SK-N-MC (cell line): ENCODE measurements around the gene CTNNA2.

Experiments
- EZH2 ChIP-seq: fragments of 200-600 bp; sonication (generic); IDR thresholded peaks from one replicate; pipeline ENCODE4 v1.6.1; 2017; ENCODE audit warnings: antibody characterized with exemption
- POLR2AphosphoS5 ChIP-seq: IDR thresholded peaks from 2 replicates; pipeline ENCODE4 v1.6.1; 2012; ENCODE audit warnings: mild to moderate bottlenecking, low read depth, low read length, borderline replicate concordance

GRCh38 chr2:80547344-80547743 lies 1034.5 kb downstream of the CTNNA2 start:
- TF ChIP-seq POLR2AphosphoS5 (no peak), EZH2 (no peak)
